HG03565 (cell line): ENCODE measurements around the gene NUDT2.
"Not testable (repeated sequence)": the region's sequence is repeated elsewhere in the genome, so short reads cannot be mapped to it uniquely, and the experiment has no call there.

Experiments
- ATAC-seq: cut with Tn5 transposase; IDR thresholded peaks from one replicate; pipeline ENCODE4 v1.9.1; 2021; ENCODE audit warnings: mild to moderate bottlenecking, moderate library complexity; ENCODE audit not compliant: unreplicated experiment

Gene NUDT2

DNA sequence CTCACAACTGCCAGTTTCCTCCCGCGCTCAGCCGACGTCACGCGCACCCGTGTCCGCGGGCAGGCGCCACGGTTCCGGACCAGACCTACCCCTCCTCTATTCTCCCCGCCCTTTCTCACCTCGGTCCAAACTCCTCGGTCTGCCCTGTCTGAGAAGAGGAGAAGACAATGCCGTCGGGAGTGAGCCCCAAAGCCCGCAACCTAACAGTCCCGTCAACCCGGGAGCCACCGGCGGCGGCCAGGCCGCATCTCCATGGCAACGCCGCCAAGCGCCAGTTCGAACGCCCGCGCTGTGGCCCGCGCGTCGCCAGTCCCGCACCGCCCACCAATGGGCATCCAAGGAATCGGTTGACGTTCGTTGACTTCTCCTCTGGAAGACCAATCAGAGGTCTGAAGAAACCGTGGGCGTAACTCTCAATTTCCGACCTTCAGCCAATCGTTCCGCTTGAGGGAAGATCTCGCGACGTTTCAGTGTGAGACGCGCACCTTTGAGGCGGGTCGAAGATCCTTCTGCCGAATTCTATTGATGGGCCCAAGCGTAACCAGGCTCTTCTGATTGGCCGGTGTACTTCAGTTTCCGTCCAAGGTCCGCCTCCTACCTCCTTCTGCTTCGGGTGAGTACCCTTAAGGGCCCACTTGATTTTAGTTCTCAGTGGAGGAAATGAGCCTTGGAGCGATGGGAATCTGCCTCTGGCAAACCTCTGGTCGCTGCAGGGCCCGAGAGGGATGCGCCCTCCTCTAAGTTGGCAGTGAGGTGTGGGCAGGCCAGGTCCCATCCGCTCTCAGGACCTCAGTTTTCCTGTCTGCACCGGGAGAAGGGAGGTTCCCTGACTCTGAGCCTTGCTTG is at the start of gene NUDT2, which contains the start of gene KIF24:
NUDT2 (plus strand) TSS at position 583 of the 846 bp plus-strand sequence. CDS start 9,471 bp downstream, outside the sequence.
KIF24 (minus strand) TSS at position 282 of the 846 bp plus-strand sequence. CDS start 17,922 bp downstream, outside the sequence.
- ATAC-seq: peak; percentile 90

DNA sequence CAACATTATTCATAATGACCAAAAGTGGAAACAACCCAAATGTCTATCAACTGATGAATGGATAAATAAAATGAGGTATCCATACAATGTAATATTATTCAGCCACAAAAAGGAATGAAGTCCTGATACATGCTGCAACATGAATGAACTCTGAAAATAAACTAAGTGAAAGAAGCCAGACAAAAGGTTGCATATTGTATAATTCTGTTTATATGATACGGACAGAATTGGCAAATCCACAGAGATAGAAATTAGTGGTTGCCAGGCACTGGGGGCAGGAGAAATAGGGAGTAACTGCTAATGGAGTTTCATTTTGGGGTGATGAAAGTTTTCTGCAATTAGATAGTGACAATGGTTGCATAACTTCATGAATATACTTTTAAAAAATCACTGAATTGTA is 47.3 kb upstream of the NUDT2 start:
- ATAC-seq: no peak

DNA sequence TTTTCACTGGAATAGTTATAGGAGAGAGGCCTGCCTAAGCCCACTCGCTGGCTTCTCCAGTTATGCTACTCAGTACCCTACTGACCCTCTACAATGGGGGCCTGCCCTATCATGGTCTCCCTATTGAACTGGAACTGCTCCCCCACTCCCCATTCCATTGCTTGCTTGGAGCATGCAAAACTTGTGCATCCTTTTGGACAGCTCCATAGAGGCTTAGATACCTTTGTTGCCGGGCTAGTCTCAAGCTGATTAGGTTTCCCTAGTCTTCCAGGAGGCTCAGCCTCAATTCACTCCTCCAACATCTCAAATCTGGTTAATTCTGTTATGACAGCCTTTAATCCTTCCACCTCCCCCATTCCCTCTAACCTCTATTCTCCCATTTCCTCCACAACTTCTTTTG is 40.2 kb upstream of the NUDT2 start:
- ATAC-seq: no peak

DNA sequence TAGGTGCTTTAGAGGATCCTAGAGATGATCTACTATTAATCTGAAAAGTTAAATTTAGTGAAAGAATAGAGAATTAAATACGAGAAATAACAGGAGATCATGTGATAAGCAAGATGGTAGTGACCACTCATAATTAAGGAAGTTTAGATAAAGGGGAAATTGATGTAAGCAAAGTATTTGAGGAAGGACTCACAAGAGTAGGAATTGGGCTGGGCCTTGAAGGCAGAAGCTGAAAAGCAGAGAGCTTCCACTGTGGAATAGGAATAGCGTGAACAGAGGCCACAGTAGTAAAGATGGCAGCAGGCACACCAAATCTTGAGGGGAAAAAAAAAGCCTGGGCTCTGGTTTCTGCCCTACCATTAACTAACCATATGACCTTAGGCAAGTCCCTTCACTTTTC is 38.3 kb upstream of the NUDT2 start:
- no peak for ATAC-seq

DNA sequence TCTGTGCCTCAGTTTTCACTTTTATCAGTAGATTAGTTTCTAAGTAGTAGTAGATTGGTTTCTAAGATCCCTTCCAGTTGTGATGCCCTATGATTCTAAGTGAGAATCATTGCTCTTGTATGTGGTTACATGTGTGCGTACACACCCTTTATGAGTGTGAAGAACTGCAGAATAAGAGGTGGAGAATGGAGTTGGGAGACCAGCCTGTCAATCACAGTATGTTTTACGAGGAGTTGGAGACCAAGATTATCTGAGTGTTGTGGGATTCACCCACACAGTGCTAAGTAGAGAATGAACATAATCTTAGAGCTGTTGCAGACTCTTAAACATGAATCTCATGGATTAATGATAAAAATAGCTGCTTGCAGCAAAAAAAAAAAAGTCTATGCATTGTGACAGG is 37.9 kb upstream of the NUDT2 start:
- no peak for ATAC-seq

DNA sequence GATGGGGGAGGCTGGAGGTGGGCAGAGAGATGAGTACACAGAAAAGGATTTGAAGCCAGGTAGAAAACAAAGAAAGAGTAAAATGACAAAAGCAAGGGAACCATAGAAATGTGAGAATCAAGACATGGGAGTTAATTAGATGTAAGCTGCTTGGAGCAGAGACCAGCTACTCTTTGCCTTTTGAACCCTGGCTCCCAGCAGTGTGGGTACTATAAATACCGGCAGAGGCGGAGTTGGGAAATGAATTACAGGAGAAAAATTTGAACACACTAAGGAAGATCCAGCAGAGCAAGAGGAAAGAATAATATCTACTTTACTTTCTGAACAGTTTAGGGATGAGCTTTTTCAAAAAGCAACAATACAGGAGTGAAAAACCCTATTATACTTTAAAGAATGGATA is 36.8 kb upstream of the NUDT2 start:
- no peak for ATAC-seq

DNA sequence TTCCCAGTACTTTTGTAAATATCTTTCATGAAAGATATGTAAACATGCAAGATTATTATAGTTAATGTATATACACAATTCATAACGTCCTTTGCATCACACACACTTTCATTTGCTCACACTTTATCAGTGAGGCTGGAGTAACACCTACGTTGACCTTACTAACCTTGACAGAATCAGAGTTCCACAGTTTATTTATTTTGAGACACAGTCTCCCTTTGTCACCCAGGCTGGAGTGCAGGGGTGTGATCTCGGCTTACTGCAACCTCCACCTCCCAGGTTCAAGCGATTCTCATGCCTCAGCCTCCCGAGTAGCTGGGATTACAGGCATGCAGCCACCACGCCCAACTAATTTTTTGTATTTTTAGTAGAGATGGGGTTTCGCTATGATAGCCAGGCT is 28.3 kb upstream of the NUDT2 start:
- ATAC-seq: not testable (repeated sequence)

DNA sequence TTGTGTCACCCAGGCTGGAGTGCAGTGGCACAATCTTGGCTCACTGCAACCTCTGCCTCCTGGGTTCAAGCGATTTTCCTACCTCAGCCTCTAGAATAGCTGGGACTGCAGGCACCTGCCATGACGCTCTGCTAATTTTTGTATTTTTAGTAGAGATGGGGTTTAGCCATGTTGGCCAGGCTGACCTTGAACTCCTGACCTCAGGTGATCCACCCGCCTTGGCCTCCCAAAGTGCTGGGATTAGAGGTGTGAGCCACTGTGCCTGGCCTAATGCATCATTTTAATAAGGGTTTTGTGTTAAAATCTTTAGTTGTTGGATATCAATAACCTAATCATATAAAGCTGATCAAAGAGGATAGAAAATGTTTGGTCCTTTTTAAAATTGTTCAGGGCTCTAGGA is 21.1 kb upstream of the NUDT2 start:
- not testable (repeated sequence) for ATAC-seq

DNA sequence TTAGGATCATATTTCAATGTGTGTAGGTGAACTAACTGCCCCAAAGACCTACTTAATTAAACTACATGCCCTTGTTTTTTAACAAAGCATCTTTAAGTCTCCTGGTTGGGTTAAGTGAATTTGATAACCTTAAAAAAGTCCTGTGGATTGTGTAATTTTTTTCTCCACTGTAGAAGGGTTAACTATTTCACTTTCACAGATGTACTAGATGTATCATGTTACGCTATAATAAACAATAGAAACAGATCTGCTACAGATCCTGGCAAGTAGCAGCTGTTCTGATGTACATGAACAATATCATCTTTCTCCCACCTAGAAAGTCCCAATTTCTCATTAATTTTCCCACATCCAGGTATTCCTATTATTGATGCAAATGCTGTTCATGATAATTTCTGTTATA is 19.2 kb upstream of the NUDT2 start:
- ATAC-seq: no peak

DNA sequence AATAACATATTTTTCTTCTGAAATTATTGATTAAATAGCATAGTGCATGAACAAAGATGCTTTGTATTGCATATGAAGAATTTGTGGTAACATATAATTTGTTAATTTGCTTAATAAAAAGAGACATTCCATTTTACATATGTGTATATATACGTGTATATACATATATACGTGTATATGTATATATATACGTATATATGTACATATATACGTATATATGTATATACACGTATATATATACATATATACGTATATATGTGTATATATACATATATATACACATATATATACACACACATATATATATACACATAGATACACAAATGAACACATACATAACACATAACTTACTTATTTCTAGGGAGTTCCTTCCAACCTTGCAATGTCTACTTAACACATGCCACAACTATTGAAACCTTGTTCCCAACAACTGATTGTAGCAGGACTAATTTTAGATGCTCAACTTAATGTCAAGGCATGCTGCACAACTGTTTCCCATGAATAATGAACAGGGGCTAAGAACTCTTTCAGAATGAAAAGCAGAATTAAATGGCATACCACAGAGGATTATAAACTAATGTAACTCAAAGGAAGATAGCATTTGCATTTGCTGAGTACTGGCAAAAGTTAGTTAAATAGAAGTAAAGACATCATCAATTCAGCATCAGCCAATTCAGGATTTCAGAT is 17.7 kb upstream of the NUDT2 start:
- ATAC-seq: no peak

DNA sequence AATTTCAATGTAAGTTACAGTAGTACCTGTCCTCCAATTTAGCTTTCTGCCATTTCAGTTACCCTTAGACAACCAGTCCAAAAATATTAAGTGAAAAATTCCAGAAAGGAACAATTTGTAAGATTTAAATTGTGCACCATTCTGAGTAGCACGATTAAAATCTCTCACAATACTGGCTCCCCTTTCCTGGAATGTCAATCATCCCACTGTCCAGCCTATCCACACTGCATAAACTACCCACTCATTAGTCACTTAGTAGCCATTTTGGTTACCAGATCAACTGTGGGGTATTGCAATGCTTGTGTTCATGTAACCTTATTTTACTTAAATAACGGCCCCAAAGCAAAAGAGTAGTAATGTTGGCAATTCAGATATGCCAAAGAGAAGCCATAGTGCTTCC is 11.9 kb upstream of the NUDT2 start:
- no peak for ATAC-seq

DNA sequence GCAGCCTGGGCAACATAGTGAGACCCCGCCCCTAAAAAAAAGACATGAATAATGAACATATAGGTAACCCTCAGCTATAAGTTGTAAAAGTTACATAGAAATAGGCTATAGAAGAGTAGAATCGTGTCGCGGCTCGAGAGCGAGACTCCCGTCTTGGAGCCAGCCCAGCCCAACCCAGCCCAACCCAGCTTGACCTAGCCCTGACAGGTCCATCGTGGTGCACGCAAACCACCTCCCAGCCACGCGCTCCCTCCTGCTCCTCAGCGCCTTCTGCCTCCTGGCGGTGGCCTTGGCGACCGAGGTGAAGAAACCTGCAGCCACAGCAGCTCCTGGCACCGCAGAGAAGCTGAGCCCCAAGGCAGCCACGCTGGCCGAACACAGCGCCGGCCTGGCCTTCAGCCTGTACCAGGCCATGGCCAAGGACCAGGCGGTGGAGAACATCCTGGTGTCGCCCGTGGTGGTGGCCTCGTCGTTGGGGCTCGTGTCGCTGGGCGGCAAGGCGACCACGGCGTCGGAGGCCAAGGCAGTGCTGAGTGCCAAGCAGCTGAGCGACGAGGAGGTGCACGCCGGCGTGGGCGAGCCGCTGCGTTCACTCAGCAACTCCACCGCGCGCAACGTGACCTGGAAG is 11.1 kb upstream of the NUDT2 start:
- no peak for ATAC-seq

DNA sequence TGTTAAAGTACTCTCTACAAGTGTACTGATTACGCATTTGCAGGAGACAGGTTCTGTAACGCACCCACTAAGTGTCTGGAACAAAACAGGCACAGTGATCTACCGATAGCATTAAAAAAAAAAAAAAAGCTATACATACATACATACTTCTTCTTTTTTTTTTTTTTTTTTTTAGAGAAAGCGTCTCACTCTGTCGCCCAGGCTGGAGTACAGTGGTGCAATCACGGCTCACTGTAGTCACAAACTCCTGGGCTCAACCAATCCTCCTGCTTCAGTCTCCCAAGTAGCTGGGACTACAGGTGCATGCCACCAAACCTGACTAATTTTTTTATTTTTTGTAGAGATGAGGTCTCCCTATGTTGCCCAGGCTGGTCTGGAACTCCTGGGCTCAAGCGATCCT is 7.9 kb upstream of the NUDT2 start:
- ATAC-seq: no peak

DNA sequence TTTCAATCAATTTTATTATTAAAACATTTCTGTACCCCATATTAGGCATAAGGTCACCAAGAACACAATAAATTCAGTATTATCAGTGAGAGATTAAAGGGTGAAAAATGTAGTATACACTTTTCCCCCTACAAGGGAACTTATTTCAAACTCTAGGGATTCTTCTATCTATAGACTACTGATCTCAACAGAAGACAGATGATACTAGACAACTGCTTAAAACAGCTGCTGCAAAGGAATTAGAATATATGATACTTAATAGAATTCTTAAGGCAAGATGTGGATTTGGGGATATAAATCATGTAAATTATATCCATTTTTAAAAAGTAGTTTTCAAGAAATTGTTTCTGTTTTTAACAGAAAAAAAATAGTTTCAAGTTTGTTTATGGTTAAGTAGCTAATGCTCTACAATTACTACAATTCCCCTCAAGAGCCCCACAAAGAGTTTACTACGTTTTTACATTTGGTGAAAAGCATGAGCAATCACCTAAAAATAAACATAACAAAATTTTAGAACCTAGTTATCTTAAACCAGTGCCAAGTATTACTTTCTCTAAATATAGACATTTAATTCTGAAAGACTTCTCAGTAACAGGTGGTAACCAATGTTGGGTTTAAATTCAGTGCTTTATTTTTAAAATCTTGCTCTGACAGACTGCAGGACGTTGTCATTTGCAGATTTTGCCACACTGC is 6.3 kb upstream of the NUDT2 start:
- no peak for ATAC-seq

DNA sequence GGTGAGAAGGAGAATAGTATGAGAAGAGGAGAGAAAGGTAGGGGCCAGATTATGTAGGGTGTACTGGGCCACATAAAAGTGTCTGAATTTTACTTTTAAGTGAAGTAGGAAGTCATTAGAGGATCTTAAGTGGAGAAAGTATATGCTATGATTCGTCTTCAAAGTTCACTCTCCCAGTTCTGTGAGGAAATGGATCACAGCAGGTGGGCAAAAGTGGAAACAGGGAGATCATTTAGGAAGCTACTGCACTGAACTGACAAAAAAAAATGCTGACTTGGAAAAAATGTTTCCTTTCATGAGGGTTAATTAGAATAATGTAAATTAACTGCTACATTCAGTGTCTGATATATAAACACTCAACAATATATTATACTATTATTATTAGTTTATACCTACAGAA is 2.7 kb upstream of the NUDT2 start:
- no peak for ATAC-seq

DNA sequence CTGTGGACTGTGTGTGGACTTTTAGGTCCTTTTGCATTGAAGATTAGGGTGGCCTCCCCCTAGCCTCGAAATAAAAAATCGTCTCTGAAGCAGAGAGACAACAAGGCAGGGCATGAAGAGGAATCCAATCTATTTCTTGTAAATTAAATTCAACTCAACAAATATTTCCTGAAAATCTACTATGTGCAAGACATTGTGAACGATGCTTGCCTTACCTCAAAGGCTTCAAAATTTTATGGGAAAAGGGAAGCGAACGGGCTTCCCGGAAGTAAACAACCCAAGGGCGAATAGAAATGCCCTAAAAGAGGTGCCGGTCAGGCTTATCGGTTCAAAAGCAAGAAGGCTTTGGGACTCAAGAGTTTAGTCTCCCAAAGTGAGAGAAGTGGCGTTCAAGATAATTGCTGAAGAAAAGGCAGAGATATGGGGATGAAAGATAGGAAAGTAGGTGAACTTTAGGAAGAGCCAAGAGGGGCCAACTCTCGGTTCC is 826 bp upstream of the NUDT2 start:
- ATAC-seq: no peak

DNA sequence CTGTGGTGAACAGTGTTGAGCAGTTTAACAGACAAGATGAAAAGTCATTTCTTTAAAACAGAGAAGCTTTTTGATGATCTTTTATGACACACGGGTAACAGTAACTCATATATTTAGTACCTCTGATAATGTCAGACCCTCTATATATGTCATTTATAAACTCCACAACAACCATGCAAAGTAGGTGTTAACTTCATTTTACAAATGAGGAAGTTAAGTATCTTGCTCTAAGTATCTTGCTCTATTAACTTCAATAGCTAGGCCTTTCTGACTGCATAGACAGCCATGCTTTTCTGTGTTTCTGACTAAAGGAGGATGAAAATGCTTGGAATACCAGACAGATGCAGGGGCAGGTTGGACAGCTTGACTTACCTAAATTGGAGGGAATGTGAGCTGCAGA is 1.8 kb downstream of the NUDT2 start:
- ATAC-seq: no peak

DNA sequence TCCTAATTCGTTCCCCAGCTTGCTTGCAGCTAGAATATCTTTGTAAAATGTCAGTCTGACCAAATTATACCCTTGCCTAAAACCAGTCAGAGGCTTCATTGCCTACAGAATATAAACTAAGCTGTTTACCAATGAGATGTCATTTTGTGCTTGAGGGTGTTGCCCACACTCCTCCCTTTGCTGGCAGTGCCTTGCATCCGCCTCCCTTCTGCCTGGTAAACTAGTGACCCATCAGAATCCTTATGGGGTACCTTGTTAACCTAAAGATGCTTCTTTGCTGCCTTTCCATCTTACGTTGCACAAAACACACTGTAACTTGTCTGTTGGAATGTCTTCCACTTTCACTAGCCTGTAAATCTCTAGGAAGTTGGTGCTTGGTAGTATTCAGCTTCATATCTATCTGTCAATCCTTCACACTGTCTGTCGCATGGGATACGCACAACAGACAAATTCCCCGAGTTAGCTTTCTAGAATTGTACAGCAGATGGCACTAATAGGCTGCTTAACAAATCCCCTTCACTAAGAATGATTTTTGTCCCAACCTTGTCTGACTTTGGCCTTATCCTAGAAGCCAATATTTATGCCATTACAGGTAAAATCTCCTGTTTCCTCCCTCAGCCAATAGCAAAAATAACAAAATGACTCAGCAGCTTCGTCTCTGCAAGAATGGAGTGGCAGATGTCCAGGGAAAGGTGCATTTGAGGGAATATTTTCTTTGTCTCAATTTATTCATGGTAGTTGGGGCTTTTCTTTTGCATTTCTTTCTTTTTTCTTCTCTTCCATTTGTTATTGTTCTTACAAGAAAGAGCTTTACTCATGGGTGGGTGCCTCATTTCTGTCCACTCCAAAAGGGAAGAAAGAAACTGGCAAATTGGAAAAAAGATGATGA is 3.0 kb downstream of the NUDT2 start:
- ATAC-seq: no peak

DNA sequence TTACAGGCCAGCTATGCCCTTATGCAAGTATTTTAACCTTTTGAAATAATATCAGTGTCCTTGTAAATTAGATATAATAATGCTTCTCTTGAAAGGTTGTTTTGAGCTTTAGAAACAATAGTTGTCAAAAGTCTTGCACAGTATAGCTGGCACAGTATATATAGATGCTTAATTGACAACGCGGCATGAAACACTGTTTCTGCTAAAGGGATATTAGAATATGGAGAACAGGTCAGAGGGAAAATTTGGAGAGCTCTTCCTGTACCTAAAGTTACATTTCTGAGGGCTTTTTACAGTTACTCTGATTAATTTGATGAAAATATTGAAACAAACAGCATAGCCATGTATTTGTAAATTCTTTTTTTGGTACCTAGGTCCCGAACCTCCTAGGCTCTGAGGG is 4.5 kb downstream of the NUDT2 start:
- ATAC-seq: no peak

DNA sequence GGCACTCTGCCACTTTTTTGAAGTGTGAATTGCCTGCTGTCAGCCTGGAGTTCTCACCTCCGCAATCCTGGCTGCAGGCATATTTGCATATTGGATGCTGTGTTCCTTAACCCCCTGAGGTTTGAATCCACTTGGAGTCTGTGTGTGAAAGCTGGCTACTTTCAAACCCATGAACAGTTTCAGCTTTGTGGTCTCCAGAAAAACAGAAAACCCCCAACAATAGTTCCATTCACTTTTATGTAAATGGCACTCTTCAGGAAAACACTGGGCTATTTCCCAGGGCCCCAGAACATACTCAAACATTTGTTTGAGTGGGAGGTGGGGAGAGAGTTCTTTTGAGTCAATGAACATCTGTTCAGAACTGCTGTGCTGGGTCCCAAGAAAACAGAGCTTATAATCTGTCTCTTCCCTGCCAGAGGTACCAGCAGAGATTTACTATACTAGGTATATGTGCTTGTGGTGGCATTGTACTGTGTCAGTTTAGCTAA is 5.0 kb downstream of the NUDT2 start:
- ATAC-seq: no peak
